Naive B cell (primary cell): Measurements from ENCODE around the gene UBE2L6. TPM values are rescaled to one million over a fixed set of nuclear protein-coding genes. Genes with fewer than 3 reads are reported as not detected.
A peak's percentile ranks its signal among the peaks of the same experiment; 100 is the strongest.

Source experiments
- ATAC-seq, 2 donors: fragments of 150-1000 bp; cut with Tn5 transposase; 2 replicates each; pipeline ENCODE4 v1.10.0; 2021; ENCODE audit warnings: low read depth in 2 of 2, mild to moderate bottlenecking in 2 of 2, moderate library complexity in 2 of 2
- DNase-seq: peaks from one replicate; pipeline ENCODE4 v3.0.0; 2022
- H3K27ac Mint-ChIP-seq, 6 donors: one replicate each; pipeline ENCODE4 v1.8.0; 2020 to 2022; ENCODE audit warnings: mild to moderate bottlenecking in 6 of 6, mixed read lengths in 6 of 6, moderate library complexity in 5 of 6, inconsistent platforms in 2 of 6
- H3K27me3 Mint-ChIP-seq, 3 donors: one replicate each; pipeline ENCODE4 v1.8.0; 2021 to 2022; ENCODE audit warnings: mixed read lengths in 3 of 3, mild to moderate bottlenecking in 1 of 3
- H3K36me3 Mint-ChIP-seq, 2 donors: one replicate each; pipeline ENCODE4 v1.8.0; 2020 to 2022; ENCODE audit warnings: mixed read lengths in 2 of 2, inconsistent platforms in 1 of 2, mild to moderate bottlenecking in 1 of 2
- H3K4me1 Mint-ChIP-seq, 3 donors: one replicate each; pipeline ENCODE4 v1.8.0; 2020 to 2022; ENCODE audit warnings: mixed read lengths in 3 of 3, inconsistent platforms in 1 of 3, mild to moderate bottlenecking in 1 of 3, moderate library complexity in 1 of 3
- H3K4me3 Mint-ChIP-seq, 8 donors: one replicate each; pipeline ENCODE4 v1.8.0; 2020 to 2022; ENCODE audit warnings: mild to moderate bottlenecking in 8 of 8, mixed read lengths in 8 of 8, moderate library complexity in 8 of 8, inconsistent platforms in 2 of 8
- H3K9me3 Mint-ChIP-seq, 7 donors: one replicate each; pipeline ENCODE4 v1.8.0; 2020 to 2022; ENCODE audit warnings: mixed read lengths in 7 of 7, mild to moderate bottlenecking in 5 of 7, inconsistent platforms in 2 of 7, moderate library complexity in 1 of 7
- polyA plus RNA-seq, 6 donors: library from polyadenylated mRNA; unstranded; fragments of 300-500 nt; fragmentation: Illumina TruSeq; gene quantifications; one replicate each; pipeline ENCODE4 v1.2.3, GENCODE V29; 2021; ENCODE audit warnings: low read depth in 6 of 6

Gene UBE2L6
- polyA plus RNA-seq, 6 donors from 2014 or later = 182 to 310 (median 219) TPM

- no peak overlapping the region for H3K4me3 Mint-ChIP-seq
- peak overlapping the region in 1 of 6 donors; percentile 15 for H3K27ac Mint-ChIP-seq
- H3K27me3 Mint-ChIP-seq = no peaks in the 10 kb centered on the region
- H3K36me3 Mint-ChIP-seq = peaks cover 6 to 30% of the 10 kb centered on the region in 2 donors
- no peak for ATAC-seq
- H3K4me1 Mint-ChIP-seq = peaks cover under 1 to 5% (median 1%) of the 10 kb centered on the region in 3 donors
- no peak for DNase-seq
- no peaks in the 10 kb centered on the region for H3K9me3 Mint-ChIP-seq
Measured at GRCh38 chr11:57556041-57556440, 11.4 kb downstream of the UBE2L6 start.

GRCh38 chr11:57555393-57555792 is 12.1 kb downstream of the UBE2L6 start:
- no peaks in the 10 kb centered on the region for H3K9me3 Mint-ChIP-seq
- no peaks in the 10 kb centered on the region for H3K27me3 Mint-ChIP-seq
- no peak overlapping the region for H3K4me3 Mint-ChIP-seq
- DNase-seq (no peak), ATAC-seq (no peak)
- peak overlapping the region in 1 of 6 donors; percentile 37 for H3K27ac Mint-ChIP-seq
- H3K4me1 Mint-ChIP-seq = no peaks in the 10 kb centered on the region
- peaks cover 6 to 28% of the 10 kb centered on the region in 2 donors for H3K36me3 Mint-ChIP-seq

DNA sequence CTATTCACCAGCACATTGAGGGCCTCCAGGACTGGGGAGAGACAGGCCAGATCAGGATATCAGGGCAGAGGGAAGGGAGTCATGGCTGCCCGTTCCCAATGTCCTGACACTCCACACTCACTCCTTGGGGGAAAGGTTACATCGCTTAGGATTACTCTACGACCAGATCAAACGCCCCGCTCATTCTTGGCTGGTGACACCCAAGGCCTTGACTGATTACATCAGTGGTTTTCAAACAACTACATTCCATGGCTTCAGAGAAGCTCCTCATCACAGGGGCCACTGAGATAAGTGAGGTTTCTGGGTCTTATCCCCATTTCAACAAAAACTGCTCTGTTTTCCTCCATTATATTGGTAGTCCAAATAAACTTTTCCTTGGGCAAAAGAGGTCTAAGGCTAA is 15.0 kb downstream of the UBE2L6 start:
- DNase-seq (no peak), ATAC-seq (no peak)
- H3K9me3 Mint-ChIP-seq = no peaks in the 10 kb centered on the region
- no peak overlapping the region for H3K27ac Mint-ChIP-seq
- H3K36me3 Mint-ChIP-seq = peaks cover 0 to 28% of the 10 kb centered on the region in 2 donors
- H3K27me3 Mint-ChIP-seq = no peaks in the 10 kb centered on the region
- H3K4me3 Mint-ChIP-seq = no peak overlapping the region
- peaks cover 11 to 12% (median 12%) of the 10 kb centered on the region in 3 donors for H3K4me1 Mint-ChIP-seq

GRCh38 chr11:57551941-57552340 is 15.5 kb downstream of the UBE2L6 start:
- no peak overlapping the region for H3K27ac Mint-ChIP-seq

DNA sequence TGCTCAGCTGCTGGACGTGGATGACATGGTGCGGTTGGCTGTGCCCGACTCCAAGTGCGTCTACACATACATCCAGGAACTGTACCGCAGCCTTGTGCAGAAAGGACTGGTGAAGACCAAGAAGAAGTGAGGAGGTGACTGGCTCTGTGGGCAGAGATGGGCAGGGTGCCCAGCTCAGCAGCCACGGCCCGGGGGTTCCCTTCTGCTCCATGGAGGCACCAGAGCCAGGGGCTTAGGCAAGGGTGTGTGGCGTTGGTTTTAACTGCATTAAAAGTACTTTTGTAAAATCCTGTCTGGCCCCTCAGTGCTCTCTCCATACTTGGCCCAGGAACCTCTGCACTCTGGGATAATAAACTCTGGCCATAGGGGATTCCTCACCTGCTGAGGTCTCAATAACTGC is 17.5 kb downstream of the UBE2L6 start:
- Mint-ChIP-seq H3K9me3 (no peaks in the 10 kb centered on the region), H3K36me3 (peaks cover 0 to 22% of the 10 kb centered on the region in 2 donors), H3K27ac (peak overlapping the region in 2 of 6 donors; percentile 51 to 65), H3K27me3 (no peaks in the 10 kb centered on the region), H3K4me1 (peaks cover 17 to 20% (median 17%) of the 10 kb centered on the region in 3 donors), H3K4me3 (no peak overlapping the region)
- no peak for ATAC-seq
- no peak for DNase-seq

More at GRCh38 chr11:57551941-57552340, 15.5 kb downstream of the UBE2L6 start:
- H3K27me3 Mint-ChIP-seq = no peaks in the 10 kb centered on the region
- peaks cover 0 to 28% of the 10 kb centered on the region in 2 donors for H3K36me3 Mint-ChIP-seq
- ATAC-seq = no peak
- no peak for DNase-seq
- H3K9me3 Mint-ChIP-seq = no peaks in the 10 kb centered on the region
- no peak overlapping the region for H3K4me3 Mint-ChIP-seq
- peaks cover 17% of the 10 kb centered on the region in 3 donors for H3K4me1 Mint-ChIP-seq

DNA sequence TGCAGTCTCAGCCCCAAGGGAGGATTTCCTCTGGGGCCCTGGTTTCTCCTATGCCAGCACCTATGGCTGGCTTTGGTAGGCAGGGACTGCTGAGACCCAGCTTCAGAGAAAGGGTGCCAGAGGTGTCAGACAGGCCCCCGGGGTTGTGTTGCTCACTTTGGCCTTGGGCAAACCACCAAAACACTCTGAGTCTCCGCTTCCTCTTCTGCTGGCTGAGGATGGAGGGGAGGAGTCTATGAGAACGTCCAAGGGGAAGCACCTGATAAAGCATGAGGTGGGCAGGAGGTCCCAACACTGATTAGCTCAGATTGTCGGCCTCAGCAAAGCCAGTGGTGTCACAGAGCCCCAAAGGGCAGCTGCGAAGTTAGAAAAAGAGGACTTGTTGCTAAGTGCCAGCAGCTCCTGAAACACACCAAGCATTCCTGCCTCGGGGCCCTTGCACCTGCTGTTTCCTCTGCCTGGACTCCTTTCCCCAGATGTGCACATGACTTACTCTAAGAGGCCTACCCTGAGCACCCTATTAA is 19.6 kb downstream of the UBE2L6 start:
- Mint-ChIP-seq H3K4me3 (peak overlapping the region in 5 of 8 donors; percentile 3 to 42 (median 32)), H3K9me3 (no peaks in the 10 kb centered on the region), H3K27me3 (no peaks in the 10 kb centered on the region), H3K4me1 (peaks cover 17 to 22% (median 21%) of the 10 kb centered on the region in 3 donors), H3K27ac (peak overlapping the region; percentile 9 to 93 (median 89)), H3K36me3 (peaks cover 0 to 10% of the 10 kb centered on the region in 2 donors)
- DNase-seq = peak; percentile 51
- ATAC-seq = peak; percentile 96 to 99

- Mint-ChIP-seq H3K27ac (peak overlapping the region in 4 of 6 donors; percentile 89 to 93 (median 90)), H3K36me3 (peaks cover 0 to under 1% of the 10 kb centered on the region in 2 donors), H3K9me3 (no peaks in the 10 kb centered on the region), H3K4me3 (peak overlapping the region in 1 of 8 donors; percentile 53), H3K27me3 (no peaks in the 10 kb centered on the region), H3K4me1 (peaks cover 17 to 25% (median 22%) of the 10 kb centered on the region in 3 donors)
- ATAC-seq = no peak
- no peak for DNase-seq
Measured at GRCh38 chr11:57546869-57547475, 20.5 kb downstream of the UBE2L6 start.

- peaks cover 17 to 25% (median 22%) of the 10 kb centered on the region in 3 donors for H3K4me1 Mint-ChIP-seq
- H3K9me3 Mint-ChIP-seq = no peaks in the 10 kb centered on the region
- no peaks in the 10 kb centered on the region for H3K36me3 Mint-ChIP-seq
- H3K27ac Mint-ChIP-seq = peak overlapping the region in 2 of 6 donors; percentile 72 to 93
- no peaks in the 10 kb centered on the region for H3K27me3 Mint-ChIP-seq
- DNase-seq (no peak), ATAC-seq (no peak)
- no peak overlapping the region for H3K4me3 Mint-ChIP-seq
Measured at GRCh38 chr11:57546451-57546850, 21.0 kb downstream of the UBE2L6 start.

DNA sequence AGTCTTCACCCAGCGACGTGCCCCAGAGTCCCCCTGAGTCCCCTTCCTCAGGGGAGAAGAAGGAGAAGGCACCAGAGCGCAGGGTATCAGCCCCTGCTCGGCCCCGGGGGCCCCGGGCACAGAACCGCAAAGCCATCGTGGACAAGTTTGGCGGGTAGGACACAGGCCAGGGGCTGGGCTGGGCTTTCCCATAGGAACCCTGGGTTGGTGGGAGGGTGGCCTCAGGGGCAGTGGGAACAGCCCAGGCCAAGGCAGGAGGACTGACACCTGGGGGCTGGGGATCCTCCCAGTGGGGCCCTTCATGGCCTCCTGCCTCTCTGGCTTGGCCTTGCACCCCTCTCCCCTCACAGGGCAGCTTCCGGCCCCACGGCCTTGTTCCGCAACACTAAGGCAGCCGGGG is 21.6 kb downstream of the UBE2L6 start:
- Mint-ChIP-seq H3K36me3 (no peaks in the 10 kb centered on the region), H3K27me3 (no peaks in the 10 kb centered on the region), H3K27ac (peak overlapping the region in 1 of 6 donors; percentile 85), H3K4me3 (no peak overlapping the region), H3K9me3 (no peaks in the 10 kb centered on the region), H3K4me1 (peaks cover 17 to 25% (median 22%) of the 10 kb centered on the region in 3 donors)
- ATAC-seq (no peak), DNase-seq (no peak)

- Mint-ChIP-seq H3K4me3 (no peak overlapping the region), H3K36me3 (no peaks in the 10 kb centered on the region), H3K27me3 (no peaks in the 10 kb centered on the region), H3K4me1 (peaks cover 17 to 27% (median 22%) of the 10 kb centered on the region in 3 donors), H3K9me3 (no peaks in the 10 kb centered on the region), H3K27ac (peak overlapping the region in 1 of 6 donors; percentile 12)
- ATAC-seq (no peak), DNase-seq (no peak)
Measured at GRCh38 chr11:57544566-57544965, 22.9 kb downstream of the UBE2L6 start.

DNA sequence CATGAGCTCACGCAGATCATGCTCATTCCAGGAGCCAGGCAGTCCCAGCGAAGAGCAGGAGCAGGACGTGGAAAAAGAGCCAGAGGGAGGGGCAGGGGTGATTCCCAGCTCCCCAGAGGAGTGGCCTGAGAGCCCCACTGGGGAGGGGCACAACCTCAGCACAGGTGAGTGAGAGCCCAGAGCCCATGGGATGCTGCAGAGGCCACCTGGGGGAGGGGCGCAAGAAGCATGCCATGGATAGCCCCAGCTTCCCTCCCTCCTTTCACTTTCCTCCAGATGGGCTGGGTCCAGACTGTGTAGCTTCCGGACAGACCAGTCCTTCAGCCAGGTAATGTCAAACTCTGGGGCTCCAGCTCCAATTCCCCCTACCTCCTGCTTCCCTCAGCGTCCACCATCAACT is 23.9 kb downstream of the UBE2L6 start:
- Mint-ChIP-seq H3K36me3 (no peaks in the 10 kb centered on the region), H3K9me3 (no peaks in the 10 kb centered on the region), H3K27me3 (no peaks in the 10 kb centered on the region), H3K27ac (no peak overlapping the region), H3K4me1 (peaks cover 17 to 25% (median 22%) of the 10 kb centered on the region in 3 donors), H3K4me3 (no peak overlapping the region)
- DNase-seq = no peak
- ATAC-seq = no peak

GRCh38 chr11:57542582-57542981 is 24.9 kb downstream of the UBE2L6 start:
- no peaks in the 10 kb centered on the region for H3K9me3 Mint-ChIP-seq
- ATAC-seq (no peak), DNase-seq (no peak)
- H3K36me3 Mint-ChIP-seq = no peaks in the 10 kb centered on the region
- peak overlapping the region in 4 of 6 donors; percentile 22 to 94 (median 50) for H3K27ac Mint-ChIP-seq
- peaks cover 7 to 16% (median 12%) of the 10 kb centered on the region in 3 donors for H3K4me1 Mint-ChIP-seq
- H3K4me3 Mint-ChIP-seq = no peak overlapping the region
- H3K27me3 Mint-ChIP-seq = no peaks in the 10 kb centered on the region

GRCh38 chr11:57541169-57541568 is 26.3 kb downstream of the UBE2L6 start:
- DNase-seq (no peak), ATAC-seq (no peak)
- H3K27ac Mint-ChIP-seq = no peak overlapping the region
- H3K4me3 Mint-ChIP-seq = no peak overlapping the region
- no peaks in the 10 kb centered on the region for H3K36me3 Mint-ChIP-seq
- H3K4me1 Mint-ChIP-seq = peaks cover 0 to 10% (median 2%) of the 10 kb centered on the region in 3 donors
- H3K27me3 Mint-ChIP-seq = no peaks in the 10 kb centered on the region
- no peaks in the 10 kb centered on the region for H3K9me3 Mint-ChIP-seq

GRCh38 chr11:57539342-57539741 is 28.1 kb downstream of the UBE2L6 start:
- DNase-seq = no peak
- no peaks in the 10 kb centered on the region for H3K9me3 Mint-ChIP-seq
- no peaks in the 10 kb centered on the region for H3K27me3 Mint-ChIP-seq
- no peaks in the 10 kb centered on the region for H3K36me3 Mint-ChIP-seq
- peak overlapping the region in 1 of 6 donors; percentile 42 for H3K27ac Mint-ChIP-seq
- H3K4me3 Mint-ChIP-seq = no peak overlapping the region
- ATAC-seq = no peak
- peaks cover 0 to 10% (median 2%) of the 10 kb centered on the region in 3 donors for H3K4me1 Mint-ChIP-seq
